DND-41 (cell line): ENCODE measurements around the gene ZDHHC15.
"Not testable (repeated sequence)": the region's sequence is repeated elsewhere in the genome, so short reads cannot be mapped to it uniquely, and the experiment has no call there.

Source experiments
- ATAC-seq: fragments of 200-7000 bp; cut with Tn5 transposase; 3 replicates; pipeline ENCODE4 v1.9.1; 2021; ENCODE audit warnings: low read depth; ENCODE audit not compliant: insufficient read depth
- DNase-seq: peaks from one replicate; pipeline ENCODE4 v3.0.0-alpha.2; 2020
- H2AFZ ChIP-seq: 2 replicates; pipeline ENCODE4 v1.6.0; 2012; ENCODE audit warnings: low read depth, low read length
- H3K27ac ChIP-seq: 2 replicates; pipeline ENCODE4 v1.5.1; 2012; ENCODE audit warnings: low read length, inconsistent platforms
- H3K27me3 ChIP-seq: fragments of 200-600 bp; sonication (generic); 2 replicates; pipeline ENCODE4 v1.6.0; 2012; ENCODE audit warnings: low read length, mild to moderate bottlenecking, inconsistent platforms; ENCODE audit not compliant: insufficient read depth, poor library complexity
- H3K36me3 ChIP-seq: 2 replicates; pipeline ENCODE4 v1.5.1; 2012; ENCODE audit warnings: low read length, inconsistent platforms; ENCODE audit not compliant: insufficient read depth
- H3K4me1 ChIP-seq: 2 replicates; pipeline ENCODE4 v1.5.1; 2012; ENCODE audit warnings: mild to moderate bottlenecking, low read length; ENCODE audit not compliant: insufficient read depth
- H3K4me2 ChIP-seq: 2 replicates; pipeline ENCODE4 v1.6.0; 2012; ENCODE audit warnings: mild to moderate bottlenecking, moderate library complexity, low read length, inconsistent platforms; ENCODE audit not compliant: insufficient read depth
- H3K4me3 ChIP-seq, 2 experiments: fragments of 200-600 bp in 1 of 2; shearing (Covaris generic) in 1 of 2; 2 replicates each; pipeline ENCODE4 v1.5.1; 2012 to 2016; ENCODE audit warnings: inconsistent platforms in 2 of 2, low read length in 2 of 2, mild to moderate bottlenecking in 2 of 2, low read depth in 1 of 2, moderate library complexity in 1 of 2
- H3K79me2 ChIP-seq: 2 replicates; pipeline ENCODE4 v1.6.0; 2012; ENCODE audit warnings: low read length, inconsistent platforms; ENCODE audit not compliant: insufficient read depth
- H3K9ac ChIP-seq: 2 replicates; pipeline ENCODE4 v1.6.0; 2012; ENCODE audit warnings: low read depth, mild to moderate bottlenecking, inconsistent platforms, low read length, moderate library complexity
- H3K9me3 ChIP-seq: 2 replicates; pipeline ENCODE4 v1.5.1; 2012; ENCODE audit warnings: low read length, moderate library complexity, mild to moderate bottlenecking, inconsistent platforms; ENCODE audit not compliant: insufficient read depth, severe bottlenecking
- H4K20me1 ChIP-seq: 2 replicates; pipeline ENCODE4 v1.6.0; 2012; ENCODE audit warnings: low read length; ENCODE audit not compliant: insufficient read depth
- CTCF ChIP-seq: IDR thresholded peaks from 2 replicates; pipeline ENCODE4 v1.5.1; 2012; ENCODE audit warnings: borderline replicate concordance, low read length, moderate library complexity, mild to moderate bottlenecking; ENCODE audit not compliant: poor library complexity, severe bottlenecking; ENCODE audit errors: extremely low read depth
- EZH2 ChIP-seq: IDR thresholded peaks from 3 replicates; pipeline ENCODE4 v1.6.1; 2012; ENCODE audit warnings: borderline replicate concordance, low read depth, mild to moderate bottlenecking, moderate library complexity, low read length, inconsistent platforms; ENCODE audit not compliant: severe bottlenecking

The ZDHHC15 gene

GRCh38 chrX:75522565-75523431, at the start of gene ZDHHC15:
Gene ZDHHC15, minus strand, starts transcription at chrX:75523037. Its CDS starts 13 bp downstream, at chrX:75523024.
- Histone ChIP-seq H3K4me2 (peak within 1 kb of the TSS; percentile 74), H3K27ac (peak within 1 kb of the TSS; percentile 94), H3K4me1 (peaks cover 49% of the 10 kb centered on the region), H3K79me2 (peaks cover 5% of the 10 kb centered on the region; the same call in 1 of the 2 replicates), H3K4me3 (peak within 1 kb of the TSS; percentile 49 to 87), H3K9me3 (no peaks in the 10 kb centered on the region), H3K9ac (peak within 1 kb of the TSS; percentile 60), H3K36me3 (no peaks in the 10 kb centered on the region), H2AFZ (peak within 1 kb of the TSS; percentile 94), H4K20me1 (no peaks in the 10 kb centered on the region), H3K27me3 (no peaks in the 10 kb centered on the region)
- DNase-seq (peak; percentile 81), ATAC-seq (peak; percentile 89)
- TF ChIP-seq CTCF = peak; percentile 19
- TF ChIP-seq EZH2 = no peak

GRCh38 chrX:75560544-75560943, 37.7 kb upstream of the ZDHHC15 start:
- not testable (repeated sequence) for H3K4me2 ChIP-seq, H4K20me1 ChIP-seq, H3K79me2 ChIP-seq, DNase-seq, H3K4me3 ChIP-seq, ATAC-seq, H2AFZ ChIP-seq, H3K9ac ChIP-seq, H3K36me3 ChIP-seq, H3K4me1 ChIP-seq, H3K27ac ChIP-seq, H3K9me3 ChIP-seq, H3K27me3 ChIP-seq

GRCh38 chrX:75547783-75548182, 24.9 kb upstream of the ZDHHC15 start:
- DNase-seq = peak; percentile 86
- Histone ChIP-seq H3K27me3 (no peaks in the 10 kb centered on the region), H3K36me3 (no peaks in the 10 kb centered on the region), H4K20me1 (no peaks in the 10 kb centered on the region), H3K4me2 (peak overlapping the region; percentile 62), H3K9me3 (no peaks in the 10 kb centered on the region), H3K27ac (peak overlapping the region; percentile 72), H3K4me3 (peak overlapping the region in 1 of 2 experiments; percentile 35; a peak in 2 of 4 replicates), H2AFZ (no peak overlapping the region; the same call in 1 of the 2 replicates), H3K79me2 (no peaks in the 10 kb centered on the region), H3K9ac (peak overlapping the region; percentile 41), H3K4me1 (peaks cover 43% of the 10 kb centered on the region)
- TF ChIP-seq CTCF = peak; percentile 16
- TF ChIP-seq EZH2 = no peak
- peak; percentile 94 for ATAC-seq
